Right hindlimb (tissue), 1 donor: Measurements from ENCODE around the gene PCDHGA11.
"Not testable (repeated sequence)": the region's sequence is repeated elsewhere in the genome, so short reads cannot be mapped to it uniquely, and the experiment has no call there.

Experiments
- DNase-seq: peaks from one replicate; pipeline ENCODE4 v3.0.0-alpha.2; 2018

PCDHGA11 gene

GRCh38 chr5:141420855-141421488 lies at the start of gene PCDHGA11:
Gene PCDHGA11, plus strand, starts transcription at chr5:141421051. Its CDS starts 177 bp downstream, at chr5:141421228.
- no peak for DNase-seq

GRCh38 chr5:141371572-141372475 lies 49.0 kb upstream of the PCDHGA11 start:
- DNase-seq: no peak

DNA sequence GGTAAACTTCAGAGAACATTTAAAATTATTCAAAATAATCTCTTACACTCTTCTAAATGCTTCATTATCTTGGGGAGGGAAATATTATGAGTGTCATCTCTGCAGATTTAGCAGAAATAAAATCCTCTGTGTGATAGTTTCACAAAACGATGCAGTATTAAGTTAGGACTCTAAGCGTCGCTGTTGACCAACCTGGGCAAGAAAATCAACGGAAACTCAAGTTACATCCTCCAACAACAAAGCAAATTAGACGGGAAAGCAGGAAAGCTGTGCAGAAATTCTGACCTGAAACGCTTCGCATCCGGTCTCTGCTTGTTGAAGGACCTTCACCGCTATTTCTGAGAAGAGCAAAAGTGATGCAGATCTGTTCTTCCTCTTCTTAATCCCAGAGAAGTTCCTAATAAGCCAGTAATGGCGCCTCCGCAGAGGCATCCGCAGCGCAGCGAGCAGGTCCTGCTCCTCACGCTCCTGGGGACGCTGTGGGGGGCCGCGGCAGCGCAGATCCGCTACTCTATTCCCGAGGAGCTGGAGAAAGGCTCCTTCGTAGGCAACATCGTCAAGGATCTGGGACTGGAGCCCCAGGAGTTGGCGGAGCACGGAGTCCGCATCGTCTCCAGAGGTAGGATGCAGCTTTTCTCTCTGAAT lies 47.1 kb upstream of the PCDHGA11 start, which contains the start of gene PCDHGA6:
Gene PCDHGA6 (plus strand): TSS at position 219 of the 645 bp plus-strand sequence. CDS start 193 bp downstream, at position 412.
- no peak for DNase-seq

DNA sequence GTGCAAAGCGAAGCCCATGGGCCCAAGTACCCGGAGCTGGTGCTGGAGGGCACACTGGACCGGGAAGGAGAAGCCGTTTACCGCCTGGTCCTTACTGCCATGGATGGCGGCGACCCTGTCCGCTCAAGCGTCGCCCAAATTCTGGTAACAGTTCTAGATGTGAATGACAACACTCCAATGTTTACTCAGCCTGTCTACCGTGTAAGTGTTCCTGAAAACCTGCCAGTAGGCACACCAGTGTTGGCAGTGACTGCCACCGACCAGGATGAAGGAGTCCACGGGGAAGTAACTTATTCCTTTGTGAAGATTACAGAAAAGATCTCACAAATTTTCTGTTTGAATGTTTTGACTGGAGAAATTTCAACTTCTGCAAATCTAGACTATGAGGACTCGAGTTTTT lies 46.2 kb upstream of the PCDHGA11 start:
- no peak for DNase-seq

DNA sequence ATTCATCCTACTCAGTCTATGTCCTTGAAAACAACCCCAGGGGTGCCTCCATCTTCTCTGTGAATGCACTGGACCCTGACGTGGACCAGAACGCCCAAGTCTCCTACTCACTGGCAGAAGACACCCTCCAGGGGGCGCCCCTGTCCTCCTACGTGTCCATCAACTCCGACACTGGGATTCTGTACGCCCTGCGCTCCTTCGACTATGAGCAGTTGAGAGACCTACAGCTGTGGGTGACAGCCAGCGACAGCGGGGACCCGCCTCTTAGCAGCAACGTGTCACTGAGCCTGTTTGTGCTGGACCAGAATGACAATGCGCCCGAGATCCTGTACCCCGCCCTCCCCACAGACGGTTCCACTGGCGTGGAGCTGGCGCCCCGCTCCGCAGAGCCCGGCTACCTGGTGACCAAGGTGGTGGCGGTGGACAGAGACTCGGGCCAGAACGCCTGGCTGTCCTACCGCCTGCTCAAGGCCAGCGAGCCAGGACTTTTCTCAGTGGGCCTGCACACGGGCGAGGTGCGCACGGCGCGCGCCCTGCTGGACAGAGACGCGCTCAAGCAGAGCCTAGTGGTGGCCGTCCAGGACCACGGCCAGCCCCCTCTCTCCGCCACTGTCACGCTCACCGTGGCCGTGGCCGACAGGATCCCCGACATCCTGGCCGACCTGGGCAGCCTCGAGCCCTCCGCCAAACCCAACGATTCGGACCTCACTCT lies 45.3 kb upstream of the PCDHGA11 start:
- not testable (repeated sequence) for DNase-seq

- DNase-seq: no peak
These were observed 38.2 kb upstream of the PCDHGA11 start, which contains the start of gene PCDHGA7 for GRCh38 chr5:141382469-141383294. Gene PCDHGA7, plus strand, starts transcription at chr5:141382742. Its CDS starts 158 bp downstream, at chr5:141382900.

GRCh38 chr5:141383345-141383744 lies 37.5 kb upstream of the PCDHGA11 start:
- DNase-seq: no peak

GRCh38 chr5:141384471-141385267 lies 36.2 kb upstream of the PCDHGA11 start:
- no peak for DNase-seq

DNA sequence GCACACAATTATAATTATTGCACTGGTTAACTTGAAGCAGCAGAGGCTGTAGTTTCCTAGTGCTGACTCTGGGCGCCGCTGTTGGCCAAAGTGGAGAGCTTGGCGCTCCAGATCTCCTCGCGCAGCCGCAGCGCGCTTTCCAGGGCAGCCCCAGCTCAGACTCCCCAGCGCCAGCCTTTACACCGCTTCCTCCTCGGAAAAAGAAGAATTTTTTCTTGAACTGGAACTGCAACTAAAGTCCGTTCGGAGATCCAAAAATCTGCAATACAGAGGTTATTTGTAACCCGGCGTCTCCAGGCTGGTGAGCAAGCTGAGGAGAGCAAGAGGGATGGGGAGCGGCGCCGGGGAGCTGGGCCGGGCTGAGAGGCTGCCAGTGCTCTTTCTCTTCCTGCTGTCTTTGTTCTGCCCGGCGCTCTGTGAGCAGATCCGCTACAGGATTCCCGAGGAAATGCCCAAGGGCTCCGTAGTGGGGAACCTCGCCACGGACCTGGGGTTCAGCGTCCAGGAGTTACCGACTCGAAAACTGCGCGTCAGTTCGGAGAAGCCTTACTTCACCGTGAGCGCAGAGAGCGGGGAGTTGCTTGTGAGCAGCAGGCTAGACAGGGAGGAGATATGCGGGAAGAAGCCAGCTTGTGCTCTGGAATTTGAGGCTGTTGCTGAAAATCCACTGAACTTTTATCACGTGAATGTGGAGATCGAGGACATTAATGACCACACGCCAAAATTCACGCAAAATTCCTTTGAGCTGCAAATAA lies 33.1 kb upstream of the PCDHGA11 start, which contains the start of gene PCDHGB4:
Gene PCDHGB4 (plus strand): TSS at position 142 of the 755 bp plus-strand sequence. CDS start 187 bp downstream, at position 329.
- not testable (repeated sequence) for DNase-seq

DNA sequence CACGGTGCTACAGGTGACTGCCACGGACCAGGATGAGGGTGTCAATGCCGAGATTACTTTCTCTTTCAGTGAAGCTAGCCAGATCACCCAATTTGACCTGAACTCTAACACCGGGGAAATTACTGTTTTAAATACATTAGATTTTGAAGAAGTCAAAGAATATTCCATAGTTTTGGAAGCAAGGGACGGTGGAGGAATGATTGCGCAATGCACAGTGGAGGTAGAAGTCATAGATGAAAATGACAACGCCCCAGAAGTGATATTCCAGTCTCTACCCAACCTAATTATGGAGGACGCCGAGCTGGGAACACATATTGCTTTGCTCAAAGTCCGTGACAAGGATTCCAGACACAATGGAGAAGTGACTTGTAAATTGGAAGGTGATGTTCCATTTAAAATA lies 32.2 kb upstream of the PCDHGA11 start:
- DNase-seq: no peak

GRCh38 chr5:141389153-141390042 lies 31.5 kb upstream of the PCDHGA11 start:
- DNase-seq: no peak

DNA sequence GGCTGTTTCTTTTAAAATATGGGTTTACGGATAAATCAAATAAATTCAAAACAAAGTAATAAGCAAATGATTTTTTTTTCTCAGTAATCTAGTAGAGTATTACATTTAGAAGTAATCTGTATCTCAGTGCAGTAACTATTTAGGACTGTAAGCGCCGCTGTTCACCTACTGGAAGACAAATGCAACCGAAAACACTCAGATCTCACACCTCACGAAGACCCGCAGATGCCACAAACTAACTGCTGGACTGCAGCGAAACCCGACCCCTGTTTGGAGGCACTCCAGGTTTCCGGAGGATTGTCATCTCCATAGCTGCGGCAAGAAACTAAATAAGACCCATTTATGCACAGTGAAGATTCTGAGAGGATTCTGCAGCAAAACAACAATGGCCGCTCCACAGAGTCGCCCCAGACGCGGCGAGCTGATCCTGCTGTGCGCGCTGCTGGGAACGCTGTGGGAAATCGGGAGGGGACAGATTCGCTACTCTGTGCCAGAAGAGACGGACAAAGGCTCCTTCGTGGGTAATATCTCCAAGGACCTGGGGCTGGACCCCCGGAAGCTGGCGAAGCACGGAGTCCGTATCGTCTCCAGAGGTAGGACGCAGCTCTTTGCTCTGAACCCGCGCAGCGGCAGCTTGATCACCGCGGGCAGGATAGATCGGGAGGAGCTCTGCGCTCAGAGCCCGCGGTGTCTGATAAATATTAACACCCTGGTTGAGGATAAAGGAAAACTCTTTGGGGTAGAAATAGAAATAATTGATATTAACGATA lies 28.2 kb upstream of the PCDHGA11 start, which contains the start of gene PCDHGA8:
Gene PCDHGA8 (plus strand): TSS at position 205 of the 770 bp plus-strand sequence. CDS start 181 bp downstream, at position 386.
- DNase-seq: no peak

DNA sequence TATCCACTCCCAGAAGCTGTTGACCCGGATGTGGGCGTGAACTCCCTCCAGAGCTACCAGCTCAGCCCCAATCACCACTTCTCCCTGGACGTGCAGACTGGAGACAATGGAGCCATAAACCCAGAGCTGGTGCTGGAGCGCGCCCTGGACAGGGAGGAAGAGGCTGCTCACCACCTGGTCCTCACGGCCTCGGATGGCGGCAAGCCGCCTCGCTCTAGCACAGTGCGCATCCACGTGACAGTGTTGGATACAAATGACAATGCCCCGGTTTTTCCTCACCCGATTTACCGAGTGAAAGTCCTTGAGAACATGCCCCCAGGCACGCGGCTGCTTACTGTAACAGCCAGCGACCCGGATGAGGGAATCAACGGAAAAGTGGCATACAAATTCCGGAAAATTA lies 27.6 kb upstream of the PCDHGA11 start:
- no peak for DNase-seq

- DNase-seq: not testable (repeated sequence)
These were observed 26.3 kb upstream of the PCDHGA11 start for GRCh38 chr5:141394401-141395187.

- DNase-seq: not testable (repeated sequence)
These were observed 22.9 kb upstream of the PCDHGA11 start, which contains the start of gene PCDHGB5 for GRCh38 chr5:141397756-141398551. Gene PCDHGB5, plus strand, starts transcription at chr5:141397947. Its CDS starts 181 bp downstream, at chr5:141398128.

GRCh38 chr5:141398608-141399007 lies 22.2 kb upstream of the PCDHGA11 start:
- no peak for DNase-seq
